ENCODE results near the gene KRT15. TPM values are rescaled to one million over a fixed set of nuclear protein-coding genes. Genes with fewer than 3 reads are reported as not detected.
A peak's percentile ranks its signal among the peaks of the same experiment; 100 is the strongest.

Gene KRT15
- total and polyA plus RNA-seq, 9 of the 15 experiments (the other 6 are each of a cell fraction or from before 2014, with no cell fraction given), result 0.28 to 4.4 (median 0.56) TPM

DNA sequence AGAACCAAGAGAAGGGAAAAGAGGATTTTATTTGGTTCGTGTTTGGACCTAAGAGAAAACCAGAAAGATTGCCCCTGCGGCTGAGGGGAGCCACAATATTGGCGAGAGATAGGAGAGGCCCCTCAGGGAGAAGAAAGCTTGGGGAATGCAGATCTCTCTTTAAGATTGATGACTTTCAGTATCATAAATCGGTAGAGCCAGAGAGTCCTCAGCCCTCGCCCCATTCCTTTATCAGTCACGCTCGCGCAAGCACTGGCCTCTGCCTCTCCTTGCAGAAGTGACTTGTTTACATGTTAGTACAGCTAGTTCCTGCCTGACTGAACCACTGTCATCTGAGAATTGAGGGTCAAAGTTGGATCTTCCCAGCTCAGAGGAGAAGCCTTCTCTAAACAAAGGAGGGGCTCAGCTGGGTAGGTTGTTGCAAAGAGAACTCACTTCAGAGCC is 30.9 kb upstream of the KRT15 start (continued):
- TF ChIP-seq ESRRA (IDR thresholded peaks at IDR 0.05; ENCODE audit: borderline replicate concordance, low read depth) (no peak), REST (IDR thresholded peaks at IDR 0.05; ENCODE audit: borderline replicate concordance) (peak; percentile 15; the same call in 1 of the 2 replicates), REST (CRISPR knock-in tag; IDR thresholded peaks at IDR 0.05; ENCODE audit: low read depth) (no peak), PREB (CRISPR knock-in tag; IDR thresholded peaks at IDR 0.05) (no peak), HDAC1 (IDR thresholded peaks at IDR 0.05) (peak in 1 of 2 experiments; percentile 27; a peak in 1 of 4 replicates), HINFP (tag; conservative IDR thresholded peaks at IDR 0.05; ENCODE audit: low read depth) (0 out of 2 replicates have a peak, but pooled peaks have one; percentile 20), JUND (IDR thresholded peaks at IDR 0.05; ENCODE audit: borderline replicate concordance, low read depth, low read length) (peak; percentile 49; the same call in 1 of the 2 replicates), JUND (tag; IDR thresholded peaks at IDR 0.05; ENCODE audit: borderline replicate concordance, low read depth, low read length) (no peak; the same call in 1 of the 3 replicates), DPF2 (IDR thresholded peaks at IDR 0.05) (peak; percentile 78), ETV1 (tag; conservative IDR thresholded peaks at IDR 0.05; ENCODE audit: low read depth) (no peak)
- TF ChIP-seq, protein P1, sequence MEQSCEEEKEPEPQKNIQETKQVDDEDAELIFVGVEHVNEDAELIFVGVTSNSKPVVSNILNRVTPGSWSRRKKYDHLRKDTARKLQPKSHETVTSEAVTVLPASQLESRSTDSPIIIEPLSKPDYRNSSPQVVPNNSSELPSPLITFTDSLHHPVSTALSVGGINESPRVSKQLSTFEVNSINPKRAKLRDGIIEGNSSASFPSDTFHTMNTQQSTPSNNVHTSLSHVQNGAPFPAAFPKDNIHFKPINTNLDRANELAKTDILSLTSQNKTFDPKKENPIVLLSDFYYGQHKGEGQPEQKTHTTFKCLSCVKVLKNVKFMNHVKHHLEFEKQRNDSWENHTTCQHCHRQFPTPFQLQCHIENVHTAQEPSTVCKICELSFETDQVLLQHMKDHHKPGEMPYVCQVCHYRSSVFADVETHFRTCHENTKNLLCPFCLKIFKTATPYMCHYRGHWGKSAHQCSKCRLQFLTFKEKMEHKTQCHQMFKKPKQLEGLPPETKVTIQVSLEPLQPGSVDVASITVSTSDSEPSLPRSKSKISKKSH (CRISPR knock-in tag; IDR thresholded peaks at IDR 0.05), result no peak
